RPMI7951 (cell line): ENCODE results near the gene HPX. TPM values are rescaled to one million over a fixed set of nuclear protein-coding genes. Genes with fewer than 3 reads are reported as not detected.
A peak's percentile ranks its signal among the peaks of the same experiment; 100 is the strongest.

Experiments
- DNase-seq: peaks from one replicate; pipeline ENCODE4 v3.0.0-alpha.2; 2012; ENCODE audit warnings: low read depth
- total RNA-seq: library from RNA; depleted of rRNA; stranded (reverse); fragments of >200 nt; shearing (Covaris generic); gene quantifications from 2 replicates; pipeline ENCODE4 v1.2.3, GENCODE V29; 2014

Gene HPX
- total RNA-seq, 1 experiment from 2014 or later: 0.48 TPM

DNA sequence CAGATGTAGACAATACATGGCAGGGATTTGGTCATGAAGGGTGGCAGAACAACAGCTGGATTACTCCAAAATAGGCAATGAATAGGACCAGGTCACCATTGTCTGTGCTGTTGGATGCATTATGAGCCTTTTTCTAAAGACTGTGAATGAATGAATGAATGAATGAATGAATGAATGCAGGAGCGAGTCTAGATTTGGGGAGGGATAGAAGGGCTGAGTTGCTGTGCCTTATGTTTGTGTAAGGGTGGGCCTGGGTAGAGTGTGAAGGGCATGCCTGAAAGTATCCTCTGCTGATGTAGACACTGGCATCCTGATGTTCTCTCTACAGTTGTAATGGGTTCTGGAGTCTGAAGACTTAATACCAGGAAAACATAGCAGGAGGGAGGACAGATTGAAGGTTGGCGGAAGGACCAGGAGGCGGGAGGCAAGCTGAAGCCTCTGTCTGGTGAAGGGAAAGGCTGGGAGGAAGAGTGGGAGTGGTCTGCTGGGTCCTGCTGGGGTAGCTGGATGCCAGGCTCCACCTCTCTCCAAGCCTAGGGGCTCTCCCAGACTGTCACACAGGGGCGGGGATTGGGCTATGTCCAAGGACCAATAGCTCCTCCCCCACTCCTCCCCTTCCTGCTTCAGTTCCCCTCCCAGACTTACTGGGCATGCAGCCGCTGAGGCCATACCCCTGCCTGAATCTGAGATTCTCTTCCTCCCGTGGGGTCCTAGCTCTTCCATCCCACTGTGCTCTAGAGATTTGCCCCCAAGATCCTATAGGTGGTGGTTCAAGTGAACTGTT is 28.1 kb upstream of the HPX start:
- DNase-seq: peak; percentile 76

GRCh38 chr11:6459099-6459450 is 18.3 kb upstream of the HPX start:
- DNase-seq: no peak

DNA sequence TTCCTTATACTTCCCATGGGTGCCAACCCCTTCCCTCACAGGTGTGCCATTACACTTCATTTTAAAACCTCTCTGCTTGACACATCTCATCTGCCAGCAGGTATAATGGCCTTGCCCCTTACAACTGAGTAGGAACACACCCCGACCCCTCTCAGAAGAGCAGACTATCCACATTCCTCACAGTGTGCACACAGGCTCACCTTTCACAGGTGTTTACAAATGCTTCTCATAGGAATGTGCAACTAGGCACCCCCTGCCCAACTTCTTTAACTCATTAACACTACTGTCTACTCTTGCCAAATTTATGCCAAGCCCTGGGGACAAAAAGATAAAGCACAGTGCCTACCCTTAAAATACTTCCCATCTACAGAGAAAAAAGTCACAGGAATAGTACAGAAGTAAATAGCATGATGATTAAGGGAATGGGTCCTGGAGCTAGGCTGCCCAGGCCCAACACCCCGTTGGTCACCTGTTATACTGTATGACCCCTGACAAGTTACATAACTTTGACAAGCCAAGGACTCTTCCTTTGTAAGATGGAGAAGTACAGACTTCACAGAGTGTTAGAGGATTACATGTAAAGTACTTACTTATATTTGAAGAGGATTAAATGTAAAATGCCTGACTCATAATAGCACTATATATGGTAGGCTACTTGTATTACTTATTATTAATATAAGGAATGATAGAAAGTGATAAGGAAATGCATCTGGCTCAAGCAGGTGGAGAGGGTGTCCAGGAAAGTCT is 17.7 kb upstream of the HPX start:
- DNase-seq: no peak

- no peak for DNase-seq
Observed at GRCh38 chr11:6457581-6458320, 17.0 kb upstream of the HPX start.

- no peak for DNase-seq
Observed at GRCh38 chr11:6456361-6457073, 15.7 kb upstream of the HPX start.

GRCh38 chr11:6455070-6455469 is 14.3 kb upstream of the HPX start:
- no peak for DNase-seq

DNA sequence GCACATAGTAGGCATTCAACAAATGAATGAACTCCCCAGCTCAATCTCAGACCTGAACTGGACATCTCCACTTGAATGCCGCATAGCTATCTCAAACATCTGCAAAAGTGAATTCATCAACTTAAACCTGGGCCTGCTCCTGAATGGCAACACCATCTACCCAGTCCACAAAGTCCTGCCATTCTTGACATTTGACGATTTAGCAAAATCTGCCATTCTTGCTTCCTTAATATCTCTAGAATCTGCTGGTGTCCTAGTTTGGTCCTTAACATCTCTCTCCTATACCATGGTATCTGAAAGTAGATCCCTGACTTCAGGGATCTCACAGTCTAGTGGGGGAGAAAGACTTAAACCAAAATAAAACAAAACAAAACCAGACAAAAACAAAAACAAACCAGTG is 12.4 kb upstream of the HPX start:
- DNase-seq: no peak

- no peak for DNase-seq
Observed at GRCh38 chr11:6452219-6452618, 11.4 kb upstream of the HPX start.

GRCh38 chr11:6448574-6448973 is 7.8 kb upstream of the HPX start:
- no peak for DNase-seq

DNA sequence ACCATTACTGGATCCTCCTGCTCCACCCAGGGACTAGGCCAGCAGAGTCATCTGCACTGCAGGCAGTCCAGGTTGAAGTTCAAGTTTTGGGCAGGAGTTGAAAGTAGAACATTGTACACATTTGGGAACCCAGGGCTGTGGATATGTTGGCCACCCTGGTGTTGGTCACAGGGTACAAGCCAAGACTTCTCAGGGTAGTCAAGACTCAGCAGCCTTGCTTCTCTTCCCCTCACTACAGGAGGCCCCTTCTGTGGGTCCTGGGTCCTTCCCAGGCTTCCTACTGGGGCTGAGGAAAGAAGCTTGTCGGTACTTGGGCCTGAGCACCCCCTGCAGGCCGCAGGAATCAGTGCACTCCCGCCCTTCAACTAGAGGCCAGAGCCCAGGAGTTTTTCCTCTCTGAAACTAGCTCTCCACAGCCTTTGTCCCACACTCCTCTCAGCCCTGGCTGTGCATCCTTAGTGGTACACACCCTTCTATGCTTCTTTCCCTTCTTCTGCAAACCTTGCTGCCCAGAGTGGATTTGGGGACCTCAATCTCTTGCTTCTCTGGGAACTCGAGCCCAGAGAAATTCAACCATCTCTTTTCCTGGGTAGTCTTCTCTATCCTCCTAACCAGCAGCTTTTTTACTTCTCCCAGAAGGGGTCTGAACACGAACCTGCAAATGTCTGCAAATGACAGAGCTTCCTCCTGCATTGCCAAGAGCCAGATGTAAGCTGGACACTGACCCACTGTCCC is 2.6 kb upstream of the HPX start:
- peak; percentile 42 for DNase-seq

DNA sequence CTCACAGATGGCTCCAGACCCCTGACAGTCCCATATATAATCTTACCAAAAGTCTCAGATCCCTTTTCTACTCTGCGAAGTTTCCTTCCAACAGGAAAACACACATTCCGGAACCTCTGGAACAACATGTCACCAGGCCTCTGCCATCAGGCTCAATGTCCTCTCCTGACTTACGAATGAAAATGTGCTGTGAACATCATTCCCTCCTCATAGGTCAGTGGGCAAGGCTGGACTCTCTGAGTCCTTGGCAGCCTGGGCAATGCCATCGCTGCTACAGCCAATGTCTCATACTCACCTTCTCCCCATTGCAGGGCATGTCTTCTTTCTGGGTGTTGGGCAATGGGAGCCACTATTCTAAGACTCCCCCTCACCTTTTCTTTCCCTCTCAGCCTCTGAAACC is 1.7 kb upstream of the HPX start:
- no peak for DNase-seq

DNA sequence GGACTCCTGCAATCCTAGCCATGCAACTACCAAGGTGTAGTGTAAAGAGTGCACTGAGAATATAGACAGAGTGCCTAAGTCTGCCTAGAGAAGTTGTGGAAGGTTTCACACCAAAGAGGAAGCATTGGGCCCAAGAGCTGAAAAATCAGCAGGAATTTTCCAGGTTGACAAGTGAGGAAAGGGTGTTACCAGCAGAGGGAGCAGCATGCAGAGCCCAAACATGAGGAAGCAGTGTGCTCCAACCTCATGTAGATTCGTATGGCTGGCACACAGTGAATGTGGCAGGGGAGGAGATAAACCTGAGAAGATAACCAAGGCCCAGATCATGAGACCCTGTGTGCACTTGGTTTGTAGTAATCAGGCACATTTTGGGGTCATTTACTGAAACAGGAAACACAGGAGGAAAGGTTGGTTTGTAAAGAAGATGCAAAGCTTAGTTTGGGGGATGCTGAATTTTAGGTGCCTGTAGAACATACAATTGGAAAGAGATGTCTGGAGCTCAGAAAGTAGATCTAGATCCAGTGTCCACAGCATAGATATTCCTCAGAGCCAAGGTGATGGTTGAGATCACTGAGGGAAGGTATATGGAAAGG is 1.7 kb downstream of the HPX start:
- peak; percentile 55 for DNase-seq

GRCh38 chr11:6437993-6438392 is 2.8 kb downstream of the HPX start:
- no peak for DNase-seq

DNA sequence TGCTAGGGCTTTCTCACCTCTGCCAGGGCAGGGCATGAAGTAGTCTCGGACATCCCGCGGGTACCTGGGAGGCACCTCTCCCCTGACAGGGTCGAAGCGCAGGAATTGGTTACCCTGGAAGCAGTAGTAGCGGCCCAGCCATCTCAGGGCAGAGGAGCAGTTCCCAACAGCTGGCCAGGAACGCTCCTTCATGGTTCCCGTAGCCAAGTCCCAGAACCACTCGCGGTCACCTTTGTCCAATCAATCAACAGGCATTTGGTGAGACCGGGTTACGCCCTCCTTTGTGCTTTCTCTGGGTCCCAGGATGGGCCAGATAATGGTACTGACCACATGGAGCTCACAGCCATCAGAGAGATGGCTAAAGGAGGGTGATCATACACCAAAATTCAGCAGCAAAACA is 3.4 kb downstream of the HPX start:
- no peak for DNase-seq

DNA sequence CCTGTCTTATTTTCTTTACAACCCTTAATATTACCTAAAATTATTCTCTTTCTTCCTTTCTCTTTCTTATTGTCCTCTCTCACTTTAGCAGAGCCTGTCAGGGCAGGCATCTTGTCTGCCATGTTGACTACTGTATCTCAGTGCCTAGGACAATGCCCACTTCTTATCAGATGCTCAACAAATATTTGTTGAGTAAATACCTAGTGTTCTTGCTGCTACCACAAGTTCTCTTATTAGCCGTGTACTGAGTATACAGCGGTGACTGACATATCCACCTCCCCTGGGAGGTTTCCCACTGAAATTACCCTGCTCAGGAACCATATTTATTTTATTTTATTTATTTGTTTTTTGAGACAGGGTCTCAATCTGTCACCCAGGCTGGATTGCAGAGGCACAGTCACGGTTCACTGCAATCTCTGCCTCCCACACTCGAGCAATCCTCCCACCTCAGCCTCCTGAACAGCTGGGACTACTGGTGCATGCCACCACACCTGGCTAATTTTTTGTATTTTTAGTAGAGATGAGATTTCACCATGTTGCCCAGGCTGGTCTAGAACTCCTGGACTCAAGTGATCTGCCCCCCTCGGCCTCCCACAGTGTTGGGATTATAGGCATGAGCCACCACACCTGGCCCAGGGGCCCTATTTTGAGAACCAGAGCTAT is 6.7 kb downstream of the HPX start:
- DNase-seq: no peak

GRCh38 chr11:6431861-6432260 is 8.9 kb downstream of the HPX start:
- peak; percentile 94 for DNase-seq

DNA sequence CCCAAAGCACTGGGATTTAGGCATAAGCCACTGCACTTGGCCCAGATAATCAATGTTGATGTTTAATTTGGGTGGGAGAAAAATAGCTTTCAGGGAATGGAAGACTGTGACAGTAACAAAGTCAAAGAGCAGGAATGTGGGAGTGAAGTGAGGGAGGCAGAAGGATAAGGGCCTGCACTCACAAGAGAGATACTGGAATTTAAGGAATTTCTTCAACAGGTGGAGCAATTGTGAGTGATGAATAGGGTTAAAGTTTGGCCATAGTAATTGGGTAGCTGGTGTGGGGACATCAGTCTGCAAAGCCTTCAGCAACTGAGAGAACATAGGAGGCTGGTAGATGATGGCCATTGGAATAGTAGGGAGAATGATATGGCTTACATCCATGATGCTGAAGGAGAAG is 13.3 kb downstream of the HPX start:
- no peak for DNase-seq

DNA sequence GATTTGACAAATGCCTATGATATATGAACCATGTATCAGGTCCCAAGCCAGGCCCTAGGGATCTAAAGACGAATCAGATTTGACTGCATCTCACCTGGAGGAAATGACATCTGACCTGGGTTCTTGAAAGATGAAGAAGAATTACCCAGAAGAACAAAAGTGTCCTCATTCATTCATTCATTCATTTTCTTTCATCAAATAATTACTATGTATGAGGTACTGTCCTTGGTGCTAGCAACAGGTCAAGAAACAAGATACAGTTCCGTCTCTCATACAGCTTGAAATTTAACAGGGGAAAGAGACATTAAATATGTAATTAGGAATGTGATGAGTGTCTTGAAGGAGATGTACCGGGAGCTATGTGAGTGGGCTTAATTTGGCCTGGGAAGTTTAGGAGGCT is 20.1 kb downstream of the HPX start:
- DNase-seq: no peak

- peak; percentile 48 for DNase-seq
Observed at GRCh38 chr11:6419009-6419631, 21.7 kb downstream of the HPX start, which contains the start of gene APBB1. APBB1 (minus strand) TSS chr11:6419094; CDS start chr11:6411347, 7,747 bp downstream.

GRCh38 chr11:6418557-6419008 is 22.2 kb downstream of the HPX start:
- no peak for DNase-seq
